Measurements from ENCODE around the gene FAM114A1. TPM values are rescaled to one million over a fixed set of nuclear protein-coding genes. Genes with fewer than 3 reads are reported as not detected.

FAM114A1 gene
- total and polyA plus RNA-seq, 2 of the 8 experiments (the other 6 are each of a cell fraction or from before 2014, with no cell fraction given): 9.5 to 12.0 TPM

DNA sequence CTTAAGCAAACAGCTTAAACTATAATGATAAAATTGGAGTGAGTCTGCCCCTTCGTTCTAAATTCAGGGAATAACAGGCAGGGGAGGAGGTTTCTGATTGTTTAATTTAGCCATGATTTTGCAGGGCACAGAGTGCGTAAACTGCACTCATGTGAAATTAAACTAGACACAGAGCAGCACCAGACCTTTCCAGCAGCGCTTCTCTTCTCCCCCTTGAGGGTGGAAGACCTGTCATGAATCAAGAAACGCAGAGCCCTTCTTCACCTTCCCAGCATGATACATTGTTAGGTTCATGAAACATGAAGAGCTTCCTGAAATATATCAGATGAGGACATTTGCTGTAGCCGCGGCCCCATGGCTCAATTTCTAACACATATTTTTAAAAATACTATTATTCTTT, 63.1 kb downstream of the FAM114A1 start (continued):
- TF ChIP-seq, protein P1, sequence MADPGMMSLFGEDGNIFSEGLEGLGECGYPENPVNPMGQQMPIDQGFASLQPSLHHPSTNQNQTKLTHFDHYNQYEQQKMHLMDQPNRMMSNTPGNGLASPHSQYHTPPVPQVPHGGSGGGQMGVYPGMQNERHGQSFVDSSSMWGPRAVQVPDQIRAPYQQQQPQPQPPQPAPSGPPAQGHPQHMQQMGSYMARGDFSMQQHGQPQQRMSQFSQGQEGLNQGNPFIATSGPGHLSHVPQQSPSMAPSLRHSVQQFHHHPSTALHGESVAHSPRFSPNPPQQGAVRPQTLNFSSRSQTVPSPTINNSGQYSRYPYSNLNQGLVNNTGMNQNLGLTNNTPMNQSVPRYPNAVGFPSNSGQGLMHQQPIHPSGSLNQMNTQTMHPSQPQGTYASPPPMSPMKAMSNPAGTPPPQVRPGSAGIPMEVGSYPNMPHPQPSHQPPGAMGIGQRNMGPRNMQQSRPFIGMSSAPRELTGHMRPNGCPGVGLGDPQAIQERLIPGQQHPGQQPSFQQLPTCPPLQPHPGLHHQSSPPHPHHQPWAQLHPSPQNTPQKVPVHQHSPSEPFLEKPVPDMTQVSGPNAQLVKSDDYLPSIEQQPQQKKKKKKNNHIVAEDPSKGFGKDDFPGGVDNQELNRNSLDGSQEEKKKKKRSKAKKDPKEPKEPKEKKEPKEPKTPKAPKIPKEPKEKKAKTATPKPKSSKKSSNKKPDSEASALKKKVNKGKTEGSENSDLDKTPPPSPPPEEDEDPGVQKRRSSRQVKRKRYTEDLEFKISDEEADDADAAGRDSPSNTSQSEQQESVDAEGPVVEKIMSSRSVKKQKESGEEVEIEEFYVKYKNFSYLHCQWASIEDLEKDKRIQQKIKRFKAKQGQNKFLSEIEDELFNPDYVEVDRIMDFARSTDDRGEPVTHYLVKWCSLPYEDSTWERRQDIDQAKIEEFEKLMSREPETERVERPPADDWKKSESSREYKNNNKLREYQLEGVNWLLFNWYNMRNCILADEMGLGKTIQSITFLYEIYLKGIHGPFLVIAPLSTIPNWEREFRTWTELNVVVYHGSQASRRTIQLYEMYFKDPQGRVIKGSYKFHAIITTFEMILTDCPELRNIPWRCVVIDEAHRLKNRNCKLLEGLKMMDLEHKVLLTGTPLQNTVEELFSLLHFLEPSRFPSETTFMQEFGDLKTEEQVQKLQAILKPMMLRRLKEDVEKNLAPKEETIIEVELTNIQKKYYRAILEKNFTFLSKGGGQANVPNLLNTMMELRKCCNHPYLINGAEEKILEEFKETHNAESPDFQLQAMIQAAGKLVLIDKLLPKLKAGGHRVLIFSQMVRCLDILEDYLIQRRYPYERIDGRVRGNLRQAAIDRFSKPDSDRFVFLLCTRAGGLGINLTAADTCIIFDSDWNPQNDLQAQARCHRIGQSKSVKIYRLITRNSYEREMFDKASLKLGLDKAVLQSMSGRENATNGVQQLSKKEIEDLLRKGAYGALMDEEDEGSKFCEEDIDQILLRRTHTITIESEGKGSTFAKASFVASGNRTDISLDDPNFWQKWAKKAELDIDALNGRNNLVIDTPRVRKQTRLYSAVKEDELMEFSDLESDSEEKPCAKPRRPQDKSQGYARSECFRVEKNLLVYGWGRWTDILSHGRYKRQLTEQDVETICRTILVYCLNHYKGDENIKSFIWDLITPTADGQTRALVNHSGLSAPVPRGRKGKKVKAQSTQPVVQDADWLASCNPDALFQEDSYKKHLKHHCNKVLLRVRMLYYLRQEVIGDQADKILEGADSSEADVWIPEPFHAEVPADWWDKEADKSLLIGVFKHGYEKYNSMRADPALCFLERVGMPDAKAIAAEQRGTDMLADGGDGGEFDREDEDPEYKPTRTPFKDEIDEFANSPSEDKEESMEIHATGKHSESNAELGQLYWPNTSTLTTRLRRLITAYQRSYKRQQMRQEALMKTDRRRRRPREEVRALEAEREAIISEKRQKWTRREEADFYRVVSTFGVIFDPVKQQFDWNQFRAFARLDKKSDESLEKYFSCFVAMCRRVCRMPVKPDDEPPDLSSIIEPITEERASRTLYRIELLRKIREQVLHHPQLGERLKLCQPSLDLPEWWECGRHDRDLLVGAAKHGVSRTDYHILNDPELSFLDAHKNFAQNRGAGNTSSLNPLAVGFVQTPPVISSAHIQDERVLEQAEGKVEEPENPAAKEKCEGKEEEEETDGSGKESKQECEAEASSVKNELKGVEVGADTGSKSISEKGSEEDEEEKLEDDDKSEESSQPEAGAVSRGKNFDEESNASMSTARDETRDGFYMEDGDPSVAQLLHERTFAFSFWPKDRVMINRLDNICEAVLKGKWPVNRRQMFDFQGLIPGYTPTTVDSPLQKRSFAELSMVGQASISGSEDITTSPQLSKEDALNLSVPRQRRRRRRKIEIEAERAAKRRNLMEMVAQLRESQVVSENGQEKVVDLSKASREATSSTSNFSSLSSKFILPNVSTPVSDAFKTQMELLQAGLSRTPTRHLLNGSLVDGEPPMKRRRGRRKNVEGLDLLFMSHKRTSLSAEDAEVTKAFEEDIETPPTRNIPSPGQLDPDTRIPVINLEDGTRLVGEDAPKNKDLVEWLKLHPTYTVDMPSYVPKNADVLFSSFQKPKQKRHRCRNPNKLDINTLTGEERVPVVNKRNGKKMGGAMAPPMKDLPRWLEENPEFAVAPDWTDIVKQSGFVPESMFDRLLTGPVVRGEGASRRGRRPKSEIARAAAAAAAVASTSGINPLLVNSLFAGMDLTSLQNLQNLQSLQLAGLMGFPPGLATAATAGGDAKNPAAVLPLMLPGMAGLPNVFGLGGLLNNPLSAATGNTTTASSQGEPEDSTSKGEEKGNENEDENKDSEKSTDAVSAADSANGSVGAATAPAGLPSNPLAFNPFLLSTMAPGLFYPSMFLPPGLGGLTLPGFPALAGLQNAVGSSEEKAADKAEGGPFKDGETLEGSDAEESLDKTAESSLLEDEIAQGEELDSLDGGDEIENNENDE (IDR thresholded peaks at IDR 0.05; ENCODE audit: insufficient replicate concordance, low read length): no peak
- TF ChIP-seq BRCA1 (IDR thresholded peaks at IDR 0.05; ENCODE audit: low read depth, low read length): no peak
- no peak for TF ChIP-seq BCL11A (IDR thresholded peaks at IDR 0.05; ENCODE audit: low read depth in 2 of 2, low read length in 2 of 2)

All from H1 (cell line).